ENCODE measurements around the gene ADAMTS16.

The ADAMTS16 gene

GRCh38 chr5:5183189-5183699 is 43.1 kb downstream of the ADAMTS16 start:
- no peak for DNase-seq

GRCh38 chr5:5183933-5184332 is 43.8 kb downstream of the ADAMTS16 start:
- DNase-seq, result no peak

GRCh38 chr5:5188376-5189050 is 48.4 kb downstream of the ADAMTS16 start:
- no peak for DNase-seq

- no peak for DNase-seq
Observed at GRCh38 chr5:5189051-5189430, 48.9 kb downstream of the ADAMTS16 start.

GRCh38 chr5:5191906-5192305 is 51.8 kb downstream of the ADAMTS16 start:
- no peak for DNase-seq

- DNase-seq, result peak; percentile 35
Observed at GRCh38 chr5:5192681-5193080, 52.6 kb downstream of the ADAMTS16 start.

GRCh38 chr5:5195128-5195918 is 55.2 kb downstream of the ADAMTS16 start:
- no peak for DNase-seq

- DNase-seq, result peak; percentile 8
Observed at GRCh38 chr5:5198135-5198534, 58.0 kb downstream of the ADAMTS16 start.

- DNase-seq, result no peak
Observed at GRCh38 chr5:5198815-5199214, 58.7 kb downstream of the ADAMTS16 start.

- no peak for DNase-seq
Observed at GRCh38 chr5:5199495-5199894, 59.4 kb downstream of the ADAMTS16 start.

- no peak for DNase-seq
Observed at GRCh38 chr5:5200133-5200532, 60.0 kb downstream of the ADAMTS16 start.

GRCh38 chr5:5202321-5202720 is 62.2 kb downstream of the ADAMTS16 start:
- DNase-seq, result no peak

- DNase-seq, result no peak
Observed at GRCh38 chr5:5203451-5203850, 63.3 kb downstream of the ADAMTS16 start.

- no peak for DNase-seq
Observed at GRCh38 chr5:5207828-5208227, 67.7 kb downstream of the ADAMTS16 start.

GRCh38 chr5:5209089-5209488 is 69.0 kb downstream of the ADAMTS16 start:
- DNase-seq, result no peak

GRCh38 chr5:5209510-5210286 is 69.6 kb downstream of the ADAMTS16 start:
- DNase-seq, result no peak

GRCh38 chr5:5217371-5217770 is 77.2 kb downstream of the ADAMTS16 start:
- DNase-seq, result no peak

- no peak for DNase-seq
Observed at GRCh38 chr5:5218396-5218795, 78.3 kb downstream of the ADAMTS16 start.

GRCh38 chr5:5219541-5219940 is 79.4 kb downstream of the ADAMTS16 start:
- DNase-seq, result no peak

GRCh38 chr5:5220901-5221631 is 80.9 kb downstream of the ADAMTS16 start:
- peak; percentile 12 for DNase-seq

- peak; percentile 82 for DNase-seq
Observed at GRCh38 chr5:5221724-5222123, 81.6 kb downstream of the ADAMTS16 start.

GRCh38 chr5:5231576-5231975 is 91.4 kb downstream of the ADAMTS16 start:
- DNase-seq, result peak; percentile 8

- no peak for DNase-seq
Observed at GRCh38 chr5:5234912-5235311, 94.8 kb downstream of the ADAMTS16 start.

All from EL (cell line).